Measurements from ENCODE around the gene KRTAP12-4. TPM values are rescaled to one million over a fixed set of nuclear protein-coding genes. Genes with fewer than 3 reads are reported as not detected.

The KRTAP12-4 gene
- total RNA-seq, 1 donor from 2014 or later = not detected

DNA sequence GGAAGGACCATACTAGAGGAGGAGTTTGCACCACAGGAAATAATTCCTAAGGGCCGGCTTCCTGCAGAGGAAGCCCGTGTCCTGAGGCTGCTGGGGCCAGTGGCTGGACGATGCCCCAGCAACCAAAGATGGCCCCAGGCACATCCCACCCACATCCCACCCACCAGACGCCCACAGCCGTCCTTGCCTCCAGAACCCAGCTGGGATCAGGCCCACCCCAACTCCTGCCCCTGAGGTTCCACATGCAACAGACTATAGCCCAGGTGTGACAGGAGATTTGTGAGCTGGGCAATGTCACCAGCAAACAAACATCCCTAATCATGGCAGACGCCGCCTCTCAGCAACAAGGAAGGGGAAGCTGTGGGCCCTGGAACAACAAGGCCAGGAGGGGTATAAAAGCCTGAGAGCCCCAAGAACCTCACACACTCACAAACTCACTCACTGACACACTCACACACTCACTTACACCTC is 27.8 kb downstream of the KRTAP12-4 start, which contains the start of gene KRTAP10-9:
KRTAP10-9 (plus strand) TSS at position 421 of the 471 bp plus-strand sequence. CDS start 79 bp downstream, outside the sequence.
- H3K4me1 Mint-ChIP-seq = peaks cover 5% of the 10 kb centered on the region
- ChIA-PET CTCF (no interaction called here), POLR2A (no interaction called here)
- no peaks in the 10 kb centered on the region for H3K36me3 Mint-ChIP-seq (ENCODE audit: low read depth)
- H3K4me3 Mint-ChIP-seq = no peak within 1 kb of the TSS
- intact Hi-C loops (cut with micrococcal nuclease) = no loop called here
- TF ChIP-seq, protein P1, sequence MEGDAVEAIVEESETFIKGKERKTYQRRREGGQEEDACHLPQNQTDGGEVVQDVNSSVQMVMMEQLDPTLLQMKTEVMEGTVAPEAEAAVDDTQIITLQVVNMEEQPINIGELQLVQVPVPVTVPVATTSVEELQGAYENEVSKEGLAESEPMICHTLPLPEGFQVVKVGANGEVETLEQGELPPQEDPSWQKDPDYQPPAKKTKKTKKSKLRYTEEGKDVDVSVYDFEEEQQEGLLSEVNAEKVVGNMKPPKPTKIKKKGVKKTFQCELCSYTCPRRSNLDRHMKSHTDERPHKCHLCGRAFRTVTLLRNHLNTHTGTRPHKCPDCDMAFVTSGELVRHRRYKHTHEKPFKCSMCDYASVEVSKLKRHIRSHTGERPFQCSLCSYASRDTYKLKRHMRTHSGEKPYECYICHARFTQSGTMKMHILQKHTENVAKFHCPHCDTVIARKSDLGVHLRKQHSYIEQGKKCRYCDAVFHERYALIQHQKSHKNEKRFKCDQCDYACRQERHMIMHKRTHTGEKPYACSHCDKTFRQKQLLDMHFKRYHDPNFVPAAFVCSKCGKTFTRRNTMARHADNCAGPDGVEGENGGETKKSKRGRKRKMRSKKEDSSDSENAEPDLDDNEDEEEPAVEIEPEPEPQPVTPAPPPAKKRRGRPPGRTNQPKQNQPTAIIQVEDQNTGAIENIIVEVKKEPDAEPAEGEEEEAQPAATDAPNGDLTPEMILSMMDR (IDR thresholded peaks at IDR 0.05) = no peak
- H3K27ac Mint-ChIP-seq = no peak within 1 kb of the TSS
- no peak for ATAC-seq (ENCODE audit: low read depth)
- no peak for DNase-seq
- H3K27me3 Mint-ChIP-seq = peaks cover 8% of the 10 kb centered on the region
- H3K9me3 Mint-ChIP-seq = peaks cover 37% of the 10 kb centered on the region

DNA sequence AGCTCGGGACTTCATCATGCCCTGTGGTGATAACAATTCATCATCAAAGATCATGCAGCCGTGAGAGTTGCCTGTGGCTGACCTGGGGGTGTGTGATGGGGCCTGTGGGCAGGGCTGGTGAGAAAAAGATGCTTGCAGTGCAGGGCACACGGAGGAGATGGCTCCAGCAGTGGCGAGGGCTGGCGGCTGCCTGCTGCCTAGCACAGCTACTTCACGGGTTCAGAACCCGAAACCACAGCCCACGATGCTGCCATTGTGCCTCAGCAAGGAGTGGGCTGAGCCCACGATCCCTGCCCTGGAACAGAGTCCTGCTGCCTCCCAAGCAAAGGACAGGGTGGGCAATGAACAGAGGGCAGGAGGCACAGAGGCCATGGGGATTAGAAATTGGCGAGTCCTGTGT is 28.2 kb downstream of the KRTAP12-4 start:
- POLR2A ChIA-PET = no interaction called here
- DNase-seq = no peak
- Mint-ChIP-seq H3K9me3 (peaks cover 35% of the 10 kb centered on the region), H3K36me3 (ENCODE audit: low read depth) (no peaks in the 10 kb centered on the region), H3K4me1 (peaks cover 5% of the 10 kb centered on the region), H3K27ac (no peak overlapping the region), H3K4me3 (no peak overlapping the region), H3K27me3 (peaks cover 8% of the 10 kb centered on the region)
- intact Hi-C loops (cut with micrococcal nuclease) = no loop called here
- CTCF ChIA-PET = no interaction called here
- ATAC-seq (ENCODE audit: low read depth) = no peak
- TF ChIP-seq, protein P1 (IDR thresholded peaks at IDR 0.05) = no peak

DNA sequence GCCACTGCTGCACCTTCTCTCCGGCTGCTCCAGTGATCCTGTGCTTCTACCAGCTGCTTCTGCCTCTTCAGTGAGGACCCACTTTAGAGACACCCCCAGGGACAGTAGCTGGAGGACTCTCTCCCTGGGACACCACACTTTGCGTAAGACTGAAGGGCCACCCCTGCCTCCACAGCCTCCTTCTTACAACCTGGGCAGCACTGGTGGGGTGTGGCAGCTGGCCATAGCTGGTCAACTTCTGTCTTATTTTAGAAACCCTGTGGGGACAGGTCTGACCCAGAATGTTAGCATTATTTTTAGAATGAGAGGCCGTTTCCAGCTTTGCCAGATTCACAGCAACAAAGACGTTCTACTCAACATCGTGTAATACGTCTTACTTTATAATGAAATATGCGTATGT is 28.7 kb downstream of the KRTAP12-4 start:
- intact Hi-C loops (cut with micrococcal nuclease) = no loop called here
- DNase-seq (no peak), ATAC-seq (ENCODE audit: low read depth) (no peak)
- no peak overlapping the region for H3K27ac Mint-ChIP-seq
- H3K27me3 Mint-ChIP-seq = peaks cover 8% of the 10 kb centered on the region
- peaks cover 31% of the 10 kb centered on the region for H3K9me3 Mint-ChIP-seq
- H3K36me3 Mint-ChIP-seq (ENCODE audit: low read depth) = no peaks in the 10 kb centered on the region
- H3K4me3 Mint-ChIP-seq = no peak overlapping the region
- TF ChIP-seq, protein P1 (IDR thresholded peaks at IDR 0.05) = no peak
- H3K4me1 Mint-ChIP-seq = peaks cover 5% of the 10 kb centered on the region
- CTCF ChIA-PET = no interaction called here
- POLR2A ChIA-PET = no interaction called here

DNA sequence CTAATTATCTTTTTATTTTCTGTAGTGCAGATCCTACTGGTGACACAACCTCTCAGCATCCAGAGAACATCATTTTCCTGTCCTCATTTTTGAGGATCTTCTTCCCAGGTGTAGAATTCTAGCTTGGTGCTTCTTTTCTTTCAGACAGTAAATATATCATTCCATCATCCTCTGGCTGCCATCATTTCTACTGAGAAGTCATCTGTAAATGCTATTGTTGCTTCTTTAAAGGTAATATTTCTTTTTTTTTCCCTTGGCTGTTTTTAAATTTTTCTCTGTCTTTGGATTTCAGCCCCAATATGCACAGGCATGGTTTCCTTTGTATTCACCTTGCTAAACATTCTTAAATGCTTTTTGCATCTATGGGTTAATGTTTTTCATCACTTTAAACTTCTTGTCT is 30.9 kb downstream of the KRTAP12-4 start:
- Mint-ChIP-seq H3K27me3 (peaks cover 8% of the 10 kb centered on the region), H3K27ac (no peak overlapping the region), H3K36me3 (ENCODE audit: low read depth) (peaks cover 6% of the 10 kb centered on the region), H3K4me3 (no peak overlapping the region), H3K4me1 (peaks cover 8% of the 10 kb centered on the region), H3K9me3 (peaks cover 41% of the 10 kb centered on the region)
- DNase-seq = no peak
- TF ChIP-seq, protein P1 (IDR thresholded peaks at IDR 0.05) = no peak
- ChIA-PET CTCF (no interaction called here), POLR2A (no interaction called here)
- ATAC-seq (ENCODE audit: low read depth) = no peak
- intact Hi-C loops (cut with micrococcal nuclease) = no loop called here

DNA sequence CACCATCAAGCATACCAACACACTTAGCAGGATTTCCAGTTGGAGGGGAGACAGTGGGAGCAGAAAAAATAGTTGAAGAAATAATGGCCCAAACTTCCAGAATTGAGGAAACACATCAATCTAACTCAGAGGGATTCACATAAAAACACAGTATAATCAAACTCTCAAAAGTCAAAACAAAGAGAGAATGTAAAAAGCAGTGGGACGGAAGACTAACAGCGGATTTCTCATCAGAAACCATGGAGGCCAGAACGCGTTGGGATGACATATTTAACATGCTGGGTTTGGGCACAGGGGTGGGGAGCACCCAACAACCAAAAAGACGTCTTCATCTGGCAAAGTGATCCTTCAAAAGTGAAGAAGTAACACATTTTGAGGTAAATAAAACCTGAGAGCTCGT is 34.6 kb downstream of the KRTAP12-4 start:
- POLR2A ChIA-PET = no interaction called here
- Mint-ChIP-seq H3K9me3 (peaks cover 38% of the 10 kb centered on the region), H3K4me3 (no peak overlapping the region), H3K27ac (no peak overlapping the region), H3K4me1 (peaks cover 15% of the 10 kb centered on the region), H3K27me3 (peaks cover 3% of the 10 kb centered on the region), H3K36me3 (ENCODE audit: low read depth) (peaks cover 6% of the 10 kb centered on the region)
- no peak for DNase-seq
- no peak for ATAC-seq (ENCODE audit: low read depth)
- intact Hi-C loops (cut with micrococcal nuclease) = no loop called here
- TF ChIP-seq, protein P1 (IDR thresholded peaks at IDR 0.05) = no peak
- CTCF ChIA-PET = no interaction called here
